CD1c-positive myeloid dendritic cell (primary cell): ENCODE measurements around the gene HTRA1.

Experiments used
- DNase-seq: peaks from one replicate; pipeline ENCODE4 v3.0.0-alpha.2; 2016; ENCODE audit errors: extremely low spot score

HTRA1 gene

GRCh38 chr10:122454603-122455080 lies 6.7 kb upstream of the HTRA1 start, which contains the start of gene ARMS2:
TSS of gene ARMS2 (plus strand) at chr10:122454653. CDS start at chr10:122454728, 75 bp downstream.
- DNase-seq, result no peak

GRCh38 chr10:122455376-122456079 lies 5.8 kb upstream of the HTRA1 start:
- DNase-seq, result no peak

GRCh38 chr10:122457934-122458333 lies 3.4 kb upstream of the HTRA1 start:
- no peak for DNase-seq

DNA sequence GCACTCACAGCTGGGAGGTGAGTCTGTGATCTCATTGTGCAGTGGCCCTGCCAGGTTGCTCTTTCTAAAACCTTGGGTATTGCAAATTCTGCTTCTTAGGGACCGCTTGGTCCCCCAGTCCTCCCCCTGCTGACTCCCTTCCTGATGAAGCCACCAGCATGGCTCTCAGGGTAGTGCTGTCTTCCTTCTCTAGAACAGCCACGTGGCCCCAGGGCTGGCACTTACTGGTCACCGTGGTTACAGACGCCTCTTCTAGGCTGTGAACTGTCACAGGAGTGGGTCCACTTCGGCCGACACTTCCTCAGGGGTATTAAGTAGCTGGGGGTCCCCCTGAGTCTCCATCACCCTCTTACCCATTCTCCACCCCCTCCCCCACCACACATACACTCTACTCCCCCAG lies 2.7 kb upstream of the HTRA1 start:
- no peak for DNase-seq

- DNase-seq, result no peak
Observed at GRCh38 chr10:122459561-122460273, 1.6 kb upstream of the HTRA1 start.

DNA sequence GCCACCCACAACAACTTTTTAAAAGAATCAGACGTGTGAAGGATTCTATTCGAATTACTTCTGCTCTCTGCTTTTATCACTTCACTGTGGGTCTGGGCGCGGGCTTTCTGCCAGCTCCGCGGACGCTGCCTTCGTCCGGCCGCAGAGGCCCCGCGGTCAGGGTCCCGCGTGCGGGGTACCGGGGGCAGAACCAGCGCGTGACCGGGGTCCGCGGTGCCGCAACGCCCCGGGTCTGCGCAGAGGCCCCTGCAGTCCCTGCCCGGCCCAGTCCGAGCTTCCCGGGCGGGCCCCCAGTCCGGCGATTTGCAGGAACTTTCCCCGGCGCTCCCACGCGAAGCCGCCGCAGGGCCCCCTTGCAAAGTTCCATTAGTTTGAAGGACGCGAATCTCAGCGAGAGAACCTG lies 461 bp upstream of the HTRA1 start:
- DNase-seq, result no peak

- no peak for DNase-seq
Observed at GRCh38 chr10:122461729-122462532, 578 bp downstream of the HTRA1 start.

- no peak for DNase-seq
Observed at GRCh38 chr10:122462533-122463465, 1.4 kb downstream of the HTRA1 start.

- no peak for DNase-seq
Observed at GRCh38 chr10:122463466-122464249, 2.3 kb downstream of the HTRA1 start.

DNA sequence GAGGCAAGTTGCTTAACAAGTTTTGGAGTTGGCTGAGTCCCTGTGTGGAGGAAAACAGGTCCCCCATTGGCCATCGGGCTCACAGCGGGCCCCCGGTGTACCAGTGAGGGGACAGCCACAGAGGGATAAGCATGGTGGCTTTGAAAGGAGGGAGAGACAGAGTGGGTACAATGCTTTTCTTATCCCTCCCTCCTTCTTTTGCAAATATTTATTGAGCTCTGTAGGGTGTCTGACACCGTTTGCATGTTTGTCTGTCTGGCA lies 2.8 kb downstream of the HTRA1 start:
- no peak for DNase-seq

- DNase-seq, result no peak
Observed at GRCh38 chr10:122464586-122464985, 3.2 kb downstream of the HTRA1 start.

GRCh38 chr10:122465401-122466040 lies 4.2 kb downstream of the HTRA1 start:
- no peak for DNase-seq

DNA sequence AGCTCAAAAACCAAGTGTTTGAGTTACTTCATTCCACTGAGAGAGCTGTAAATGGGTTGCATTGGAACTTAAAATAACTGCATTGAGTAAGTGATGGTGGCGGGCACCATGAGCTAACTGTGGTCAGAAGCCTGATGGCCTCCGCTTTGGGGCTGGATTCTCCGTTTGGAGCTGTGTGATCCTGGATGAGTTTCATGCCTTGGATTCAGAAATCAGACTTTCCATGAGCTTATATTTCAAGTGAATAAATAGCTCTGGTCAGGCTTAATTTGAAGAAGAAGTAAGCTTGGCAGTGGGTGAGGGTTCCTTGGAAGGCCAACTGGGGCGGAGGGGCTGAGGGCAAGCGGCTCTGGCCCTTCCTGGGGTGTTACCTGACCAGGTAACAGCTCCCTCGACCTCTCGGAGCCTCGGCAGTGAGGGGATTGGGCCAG lies 5.6 kb downstream of the HTRA1 start:
- DNase-seq, result no peak

DNA sequence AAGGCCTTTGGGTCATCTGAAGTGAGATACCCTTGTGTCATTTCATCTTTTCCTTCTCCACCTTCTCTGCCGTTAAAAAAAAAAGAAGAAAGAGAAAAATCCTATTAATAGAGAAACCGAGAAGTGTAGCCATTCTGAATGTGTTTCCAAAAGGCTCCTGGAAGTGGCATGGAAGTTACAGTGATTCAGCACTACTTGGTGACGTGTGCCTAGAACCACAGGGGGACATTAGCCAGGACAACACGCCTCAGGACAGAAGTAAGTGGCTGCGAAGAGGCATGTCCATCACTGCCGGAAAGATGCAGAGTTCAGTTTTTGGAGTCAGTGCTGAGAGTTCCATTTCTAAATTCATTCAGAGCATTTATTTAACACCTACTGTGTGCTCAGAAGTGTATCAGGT lies 6.3 kb downstream of the HTRA1 start:
- no peak for DNase-seq

- DNase-seq, result no peak
Observed at GRCh38 chr10:122468307-122468925, 7.1 kb downstream of the HTRA1 start.

GRCh38 chr10:122468926-122469781 lies 7.8 kb downstream of the HTRA1 start:
- peak; percentile 59 for DNase-seq

DNA sequence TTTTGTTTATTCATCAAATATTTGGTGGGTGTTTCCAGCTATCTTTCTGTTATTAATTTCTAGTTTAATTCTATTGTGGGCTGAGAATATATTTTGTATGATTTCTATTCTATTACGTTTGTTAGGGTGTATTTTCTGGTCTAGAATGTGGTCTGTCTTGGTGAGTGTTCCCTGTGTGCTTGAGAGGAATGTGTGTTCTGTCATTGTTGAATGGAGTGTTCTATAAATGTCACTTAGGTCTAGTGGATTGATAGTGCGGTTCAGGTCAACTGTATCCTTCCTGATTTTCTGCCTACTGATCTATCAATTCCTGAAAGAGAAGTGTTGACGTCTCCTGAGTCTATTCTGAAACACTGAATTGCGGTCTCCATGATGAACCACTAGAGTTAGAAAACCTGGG lies 8.5 kb downstream of the HTRA1 start:
- DNase-seq, result no peak

DNA sequence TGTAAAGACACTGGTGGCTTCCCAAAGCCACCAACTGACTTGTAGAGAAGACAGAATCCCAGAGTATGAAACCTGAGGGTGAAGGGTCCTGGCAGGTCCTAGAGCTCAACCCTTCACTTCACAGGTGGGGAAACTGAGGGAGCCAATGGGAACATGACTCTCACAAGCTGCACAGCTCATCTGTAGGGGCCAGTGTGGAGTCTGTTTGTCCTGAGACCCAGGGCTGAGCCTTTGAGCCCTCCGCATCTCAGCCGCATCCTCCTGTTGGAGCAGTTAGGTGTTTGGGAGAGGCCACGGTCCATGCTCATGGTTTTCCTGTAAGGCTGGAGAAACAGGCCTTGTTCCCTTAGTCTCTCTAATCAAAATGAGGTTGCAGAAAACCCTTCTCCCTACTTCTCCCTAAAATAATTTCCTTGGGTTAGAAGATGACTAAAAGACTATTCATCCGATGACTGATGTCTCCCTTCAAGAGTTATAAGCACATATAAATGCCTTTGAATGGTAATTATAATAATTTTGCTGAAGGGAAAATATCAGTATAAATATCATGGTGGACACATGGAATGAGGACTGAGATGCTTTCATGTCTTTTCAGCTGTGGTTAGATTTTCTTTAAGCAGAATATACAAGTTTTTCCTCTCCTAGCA lies 10.3 kb downstream of the HTRA1 start:
- DNase-seq, result no peak
